Lower leg skin (tissue), 4 donors: ENCODE data around the gene ANK2. TPM values are rescaled to one million over a fixed set of nuclear protein-coding genes. Genes with fewer than 3 reads are reported as not detected.

Source experiments
- DNase-seq, 2 donors: peaks; one replicate each; pipeline ENCODE4 v3.0.0-alpha.2; 2019; ENCODE audit warnings: low spot score in 2 of 2
- H3K4me3 ChIP-seq: fragments of 200-600 bp; sonication (generic); 2 replicates; pipeline ENCODE4 v1.5.1; 2017; ENCODE audit warnings: mild to moderate bottlenecking, low read depth; ENCODE audit not compliant: poor library complexity, severe bottlenecking
- CTCF ChIP-seq, 3 donors: fragments of 450-650 bp; IDR thresholded peaks; one replicate each; pipeline ENCODE4 v1.5.1; 2016; ENCODE audit warnings: antibody characterized with exemption in 3 of 3, mild to moderate bottlenecking in 3 of 3, moderate library complexity in 2 of 3
- POLR2A ChIP-seq, 2 donors: fragments of 450-650 bp; IDR thresholded peaks; one replicate each; pipeline ENCODE4 v1.6.1; 2016 to 2017; ENCODE audit warnings: antibody characterized with exemption in 2 of 2, mild to moderate bottlenecking in 1 of 2, moderate library complexity in 1 of 2
- WGBS, 2 donors: methylation state at CpG; one replicate each; pipeline ENCODE4 v1.1.5; 2018; 5-methylcytosine and 5-hydroxymethylcytosine counted together
- intact Hi-C: fragments of 100-400 bp; cut with DNase I; formaldehyde crosslinking; loops from one replicate; pipeline ENCODE4 v1.15.0; 2023; ENCODE audit warnings: low total_unique reads
- total RNA-seq, 4 donors: library from RNA; depleted of rRNA; stranded (reverse); fragments of >200 nt; gene quantifications; one replicate each; pipeline ENCODE4 v1.1.0, GENCODE V29; 2016

The ANK2 gene
- total RNA-seq, 4 donors from 2014 or later = 7.1 to 28.8 (median 18.3) TPM

- DNase-seq = no peak
- WGBS, 2 donors = 88% methylated on average over 9 of the region's 9 CpGs
- intact Hi-C loops = no loop called here
- TF ChIP-seq CTCF (IDR thresholded peaks at IDR 0.05) = no peak
- no peak for TF ChIP-seq POLR2A (IDR thresholded peaks at IDR 0.05)
- H3K4me3 ChIP-seq = no peak overlapping the region
These were observed 30.6 kb downstream of the ANK2 start for GRCh38 chr4:113080050-113080449.

GRCh38 chr4:113080624-113081023 lies 31.2 kb downstream of the ANK2 start:
- no peak for TF ChIP-seq CTCF (IDR thresholded peaks at IDR 0.05)
- TF ChIP-seq POLR2A (IDR thresholded peaks at IDR 0.05) = no peak
- H3K4me3 ChIP-seq = no peak overlapping the region
- intact Hi-C loops = no loop called here
- WGBS, 2 donors = 64 to 99% methylated on average over 2 of the region's 2 CpGs
- DNase-seq = no peak

- intact Hi-C loops = no loop called here
- no peak for DNase-seq
- no peak overlapping the region for H3K4me3 ChIP-seq
- TF ChIP-seq POLR2A (IDR thresholded peaks at IDR 0.05) (no peak), CTCF (IDR thresholded peaks at IDR 0.05) (no peak)
- 89 to 92% methylated on average over 1 of the region's 1 CpG for WGBS, 2 donors
These were observed 33.9 kb downstream of the ANK2 start for GRCh38 chr4:113083346-113083745.

DNA sequence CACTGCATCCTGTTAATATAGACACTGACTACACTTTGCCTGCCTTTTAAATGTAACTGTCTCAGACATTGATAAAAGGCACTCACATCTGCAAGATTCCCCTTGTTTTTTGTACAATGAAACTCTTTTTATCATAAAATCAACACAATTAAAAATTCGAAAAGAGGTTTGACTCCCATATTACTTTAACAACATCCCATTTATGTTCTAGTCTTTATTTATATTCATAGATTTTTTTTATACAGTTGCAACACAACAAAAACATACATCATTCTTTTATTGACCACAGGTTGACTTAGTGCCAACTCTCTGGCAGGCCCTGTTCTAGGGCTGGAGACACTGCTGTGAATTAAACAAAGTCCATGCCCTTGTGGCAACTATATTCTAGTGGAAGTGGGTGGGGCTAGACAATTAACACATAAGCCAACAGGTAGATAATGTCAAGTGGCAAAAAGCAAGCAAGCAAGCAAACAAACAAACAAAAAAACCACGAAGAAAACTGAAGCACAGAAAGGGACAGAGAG lies 36.8 kb downstream of the ANK2 start:
- DNase-seq = no peak
- intact Hi-C loops = no loop called here
- H3K4me3 ChIP-seq = no peak overlapping the region
- 52 to 63% methylated on average over 2 of the region's 2 CpGs for WGBS, 2 donors
- TF ChIP-seq POLR2A (IDR thresholded peaks at IDR 0.05) (no peak), CTCF (IDR thresholded peaks at IDR 0.05) (no peak)

- 93 to 98% methylated on average over 1 of the region's 1 CpG for WGBS, 2 donors
These were observed 38.6 kb downstream of the ANK2 start for GRCh38 chr4:113088050-113088449.

More at GRCh38 chr4:113088050-113088449, 38.6 kb downstream of the ANK2 start:
- intact Hi-C loops = no loop called here
- no peak overlapping the region for H3K4me3 ChIP-seq
- no peak for DNase-seq
- TF ChIP-seq POLR2A (IDR thresholded peaks at IDR 0.05) (no peak), CTCF (IDR thresholded peaks at IDR 0.05) (no peak)
